Esophagus squamous epithelium (tissue), 4 donors: ENCODE data around the gene EDEM2.

Experiments used
- CTCF ChIP-seq, 6 experiments: fragments of 450-650 bp in 4 of 6; fragments of 200-600 bp in 2 of 6; sonication (generic) in 2 of 6; IDR thresholded peaks; one replicate each; pipeline ENCODE4 v1.5.1; 2016 to 2019; ENCODE audit warnings: antibody characterized with exemption in 6 of 6, mild to moderate bottlenecking in 4 of 6, moderate library complexity in 4 of 6
- POLR2A ChIP-seq, 4 donors: fragments of 450-650 bp; IDR thresholded peaks; one replicate each; pipeline ENCODE4 v1.6.1; 2017; ENCODE audit warnings: antibody characterized with exemption in 4 of 4, mild to moderate bottlenecking in 4 of 4, moderate library complexity in 3 of 4

GRCh38 chr20:35077872-35078271, 69.3 kb downstream of the EDEM2 start:
- TF ChIP-seq CTCF (IDR thresholded peaks at IDR 0.05) (no peak), POLR2A (IDR thresholded peaks at IDR 0.05) (no peak)
